Type B pancreatic cell (in vitro differentiated cells): ENCODE data around the gene BMI1. TPM values are rescaled to one million over a fixed set of nuclear protein-coding genes. Genes with fewer than 3 reads are reported as not detected.

Experiments
- DNase-seq: peaks from one replicate; pipeline ENCODE4 v3.0.0; 2021; ENCODE audit warnings: mixed read lengths; ENCODE audit not compliant: unreplicated experiment; ENCODE audit errors: extremely low spot score
- H3K27ac Mint-ChIP-seq: 2 replicates; pipeline ENCODE4 v1.8.0; 2021; ENCODE audit warnings: mild to moderate bottlenecking, mixed read lengths
- H3K27me3 Mint-ChIP-seq: 2 replicates; pipeline ENCODE4 v1.8.0; 2021; ENCODE audit warnings: mixed read lengths
- H3K36me3 Mint-ChIP-seq: 2 replicates; pipeline ENCODE4 v1.8.0; 2021; ENCODE audit warnings: mixed read lengths
- H3K4me1 Mint-ChIP-seq: one replicate; pipeline ENCODE4 v1.8.0; 2021; ENCODE audit warnings: mixed read lengths; ENCODE audit not compliant: unreplicated experiment
- H3K4me3 Mint-ChIP-seq: 2 replicates; pipeline ENCODE4 v1.8.0; 2021; ENCODE audit warnings: mild to moderate bottlenecking, mixed read lengths
- H3K9me3 Mint-ChIP-seq: 2 replicates; pipeline ENCODE4 v1.8.0; 2021; ENCODE audit warnings: mixed read lengths
- CTCF ChIP-seq: fragments of 200-600 bp; sonication (generic); conservative IDR thresholded peaks from 2 replicates; pipeline ENCODE4 v1.5.0; 2021; ENCODE audit warnings: antibody characterized with exemption, mild to moderate bottlenecking
- total RNA-seq: library from RNA; stranded (reverse); gene quantifications from 2 replicates; pipeline ENCODE4 v1.2.1, GENCODE V29; 2021; ENCODE audit warnings: low replicate concordance

BMI1 gene
- total RNA-seq, 1 donor from 2014 or later, result 36.6 TPM

GRCh38 chr10:22338185-22338900, 17.4 kb downstream of the BMI1 start:
- H3K4me3 Mint-ChIP-seq, result peak overlapping the region; percentile 70

GRCh38 chr10:22338931-22339330, 18.0 kb downstream of the BMI1 start:
- no peak for DNase-seq
- Mint-ChIP-seq H3K27me3 (peaks cover 88% of the 10 kb centered on the region), H3K4me3 (peak overlapping the region; percentile 70), H3K4me1 (peaks cover 5% of the 10 kb centered on the region), H3K9me3 (no peaks in the 10 kb centered on the region), H3K27ac (no peak overlapping the region), H3K36me3 (no peaks in the 10 kb centered on the region)
- TF ChIP-seq CTCF, result no peak

More at GRCh38 chr10:22338185-22338900, 17.4 kb downstream of the BMI1 start:
- Mint-ChIP-seq H3K9me3 (no peaks in the 10 kb centered on the region), H3K27ac (no peak overlapping the region), H3K27me3 (peaks cover 88% of the 10 kb centered on the region), H3K4me1 (peaks cover 9% of the 10 kb centered on the region), H3K36me3 (no peaks in the 10 kb centered on the region)
- TF ChIP-seq CTCF, result no peak
- DNase-seq, result no peak

- peaks cover 5% of the 10 kb centered on the region for H3K4me1 Mint-ChIP-seq
- no peaks in the 10 kb centered on the region for H3K9me3 Mint-ChIP-seq
- no peak for DNase-seq
- H3K27ac Mint-ChIP-seq, result peak overlapping the region; percentile 91
- no peak for TF ChIP-seq CTCF
- H3K4me3 Mint-ChIP-seq, result peak overlapping the region; percentile 92
- H3K36me3 Mint-ChIP-seq, result peaks cover 4% of the 10 kb centered on the region
- peaks cover 90% of the 10 kb centered on the region for H3K27me3 Mint-ChIP-seq
Measured at GRCh38 chr10:22339761-22340328, 18.9 kb downstream of the BMI1 start.

GRCh38 chr10:22340329-22341189, 19.7 kb downstream of the BMI1 start:
- no peak for TF ChIP-seq CTCF
- Mint-ChIP-seq H3K27ac (peak overlapping the region; percentile 91), H3K9me3 (no peaks in the 10 kb centered on the region), H3K36me3 (peaks cover 4% of the 10 kb centered on the region), H3K27me3 (peaks cover 90% of the 10 kb centered on the region), H3K4me3 (peak overlapping the region; percentile 92), H3K4me1 (peaks cover 5% of the 10 kb centered on the region)
- DNase-seq, result peak; percentile 83

- peak overlapping the region; percentile 35 for H3K27ac Mint-ChIP-seq
Measured at GRCh38 chr10:22341190-22341925, 20.5 kb downstream of the BMI1 start.

More at GRCh38 chr10:22341190-22341925, 20.5 kb downstream of the BMI1 start:
- Mint-ChIP-seq H3K36me3 (peaks cover 5% of the 10 kb centered on the region), H3K4me1 (peaks cover 5% of the 10 kb centered on the region), H3K9me3 (peaks cover 2% of the 10 kb centered on the region), H3K27me3 (peaks cover 92% of the 10 kb centered on the region), H3K4me3 (peak overlapping the region; percentile 84)
- DNase-seq, result no peak
- TF ChIP-seq CTCF, result no peak
